OCI-LY7 (cell line): ENCODE measurements around the gene NDEL1.

Source experiments
- CTCF ChIP-seq: fragments of 200-600 bp; sonication (generic); conservative IDR thresholded peaks from 2 replicates; pipeline ENCODE4 v1.5.1; 2014; ENCODE audit warnings: mild to moderate bottlenecking, antibody characterized with exemption, low read length, moderate library complexity, mixed read lengths
- EZH2phosphoT487 ChIP-seq: fragments of 200-600 bp; sonication (generic); IDR thresholded peaks from 2 replicates; pipeline ENCODE4 v1.6.1; 2018; ENCODE audit warnings: low read depth, borderline replicate concordance, mild to moderate bottlenecking, mixed run types, antibody characterized with exemption, low read length, moderate library complexity, mixed read lengths

DNA sequence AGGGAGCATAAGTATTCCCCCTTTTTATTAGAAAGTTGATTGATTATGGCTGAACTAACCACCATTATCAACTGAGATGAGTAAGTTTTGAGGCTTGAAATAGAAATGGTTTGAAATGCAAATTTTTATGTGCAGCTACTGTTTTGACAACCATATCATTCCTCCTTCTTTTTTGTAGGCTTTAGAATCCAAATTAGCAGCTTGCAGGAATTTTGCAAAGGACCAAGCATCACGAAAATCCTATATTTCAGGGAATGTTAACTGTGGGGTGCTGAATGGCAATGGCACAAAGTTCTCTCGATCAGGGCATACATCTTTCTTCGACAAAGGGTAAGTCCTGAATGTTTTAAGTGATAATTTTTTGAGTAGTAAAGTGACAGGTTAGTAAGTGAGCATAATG lies 24.1 kb downstream of the NDEL1 start:
- TF ChIP-seq CTCF (no peak), EZH2phosphoT487 (no peak)
